H1 (cell line): ENCODE results near the gene DPEP3. TPM values are rescaled to one million over a fixed set of nuclear protein-coding genes. Genes with fewer than 3 reads are reported as not detected.

Source experiments
- CHD7 ChIP-seq: fragments of 300-600 bp; sonication (generic); IDR thresholded peaks from 2 replicates; pipeline ENCODE4 v1.7.1; 2012; ENCODE audit warnings: low read length, moderate library complexity, mild to moderate bottlenecking, inconsistent platforms; ENCODE audit not compliant: insufficient replicate concordance
- EGR1 ChIP-seq: IDR thresholded peaks from 2 replicates; pipeline ENCODE4 v1.6.1; 2011; ENCODE audit warnings: low read depth, low read length, borderline replicate concordance
- GABPA ChIP-seq: IDR thresholded peaks from 2 replicates; pipeline ENCODE4 v1.6.1; 2011; ENCODE audit warnings: mild to moderate bottlenecking, low read length, moderate library complexity, borderline replicate concordance; ENCODE audit not compliant: insufficient read depth
- PHF8 ChIP-seq: fragments of 200-600 bp; sonication (generic); conservative IDR thresholded peaks from 2 replicates; pipeline ENCODE4 v1.7.1; 2012; ENCODE audit warnings: low read depth, mild to moderate bottlenecking, inconsistent platforms, low read length, moderate library complexity
- POU5F1 ChIP-seq: IDR thresholded peaks from 2 replicates; pipeline ENCODE4 v1.6.1; 2011; ENCODE audit warnings: low read depth, mild to moderate bottlenecking, low read length, moderate library complexity
- RAD21 ChIP-seq, 2 experiments: IDR thresholded peaks in 1 of 2; conservative IDR thresholded peaks in 1 of 2; 2 replicates each; pipeline ENCODE4 v1.6.1; 2011; ENCODE audit warnings: low read depth in 2 of 2, low read length in 2 of 2, improper control_type of control experiment in 1 of 2, inconsistent platforms in 1 of 2, mild to moderate bottlenecking in 1 of 2, moderate library complexity in 1 of 2
- SIX5 ChIP-seq: IDR thresholded peaks from 2 replicates; pipeline ENCODE4 v1.6.1; 2011; ENCODE audit warnings: mild to moderate bottlenecking, low read depth, low read length
- SP1 ChIP-seq: IDR thresholded peaks from 2 replicates; pipeline ENCODE4 v1.6.1; 2011; ENCODE audit warnings: low read depth, low read length
- SP4 ChIP-seq: IDR thresholded peaks from 2 replicates; pipeline ENCODE4 v1.6.1; 2012; ENCODE audit warnings: low read length, inconsistent platforms
- TBP ChIP-seq: IDR thresholded peaks from 2 replicates; pipeline ENCODE4 v1.6.1; 2011; ENCODE audit warnings: low read depth, low read length, improper control_type of control experiment
- polyA plus RNA-seq, 7 experiments: library from polyadenylated mRNA; depleted of rRNA in 3 of 7; stranded (reverse) in 5 of 7; unstranded in 2 of 7; fragments of >200 nt in 5 of 7; fragments of 200-250 nt in 2 of 7; gene quantifications; 1 replicate in 5 of 7; 2 replicates in 1 of 7; 4 replicates in 1 of 7; pipeline versions ENCODE4 v1.2.1 to v1.2.3, GENCODE V29; 2011 to 2013; ENCODE audit warnings: missing spikeins in 2 of 7, mixed read lengths in 2 of 7
- total RNA-seq: library from RNA; stranded (reverse); fragmentation: NEBNext Ultra II Directional; extraction: Animal tissue kit (Norgen Biotek cat#: 25700); gene quantifications from 2 replicates; pipeline ENCODE4 v1.2.1, GENCODE V29; 2021

Gene DPEP3
- total and polyA plus RNA-seq, 2 of the 8 experiments (the other 6 are each of a cell fraction or from before 2014, with no cell fraction given) = 6.5 to 9.9 TPM

GRCh38 chr16:67935402-67936123 lies 44.7 kb downstream of the DPEP3 start (continued):
- TF ChIP-seq PHF8 (peak; percentile 50; the same call in 1 of the 2 replicates), GABPA (peak; percentile 83), POU5F1 (no peak), SP1 (peak; percentile 68; the same call in 1 of the 2 replicates), RAD21 (IDR thresholded peaks at IDR 0.05 in 1 of 2, conservative IDR thresholded peaks at IDR 0.05 in 1 of 2; ENCODE audit: low read depth in 2 of 2, low read length in 2 of 2) (no peak), SP4 (0 out of 2 replicates have a peak, but pooled peaks have one; percentile 52), CHD7 (no peak), EGR1 (peak; percentile 42; the same call in 1 of the 2 replicates), TBP (0 out of 2 replicates have a peak, but pooled peaks have one; percentile 21), SIX5 (no peak)
